GM19023 (cell line): ENCODE data around the gene SRGAP1.

Source experiments
- ATAC-seq: cut with Tn5 transposase; IDR thresholded peaks from one replicate; pipeline ENCODE4 v1.9.1; 2021; ENCODE audit warnings: mild to moderate bottlenecking, moderate library complexity; ENCODE audit not compliant: unreplicated experiment

The SRGAP1 gene

DNA sequence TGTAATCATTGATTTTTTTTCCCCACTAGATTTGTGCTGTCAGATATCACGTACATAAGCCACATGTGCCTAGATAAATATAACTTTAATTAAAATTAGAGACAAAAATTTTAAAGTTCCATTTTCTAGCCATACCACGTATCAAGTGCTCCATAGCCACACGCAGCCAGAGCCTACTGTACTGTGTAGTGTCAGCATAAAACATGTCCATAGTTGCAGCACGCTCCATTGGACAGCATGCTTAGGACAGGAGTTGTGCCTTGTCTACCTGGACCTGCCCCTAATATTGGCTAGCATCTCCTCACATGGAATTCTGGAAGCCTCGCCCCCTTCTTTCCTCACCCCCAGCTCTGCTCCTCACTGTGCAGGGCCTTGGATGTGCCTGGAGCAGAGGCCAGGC is 116.5 kb downstream of the SRGAP1 start:
- ATAC-seq: no peak

DNA sequence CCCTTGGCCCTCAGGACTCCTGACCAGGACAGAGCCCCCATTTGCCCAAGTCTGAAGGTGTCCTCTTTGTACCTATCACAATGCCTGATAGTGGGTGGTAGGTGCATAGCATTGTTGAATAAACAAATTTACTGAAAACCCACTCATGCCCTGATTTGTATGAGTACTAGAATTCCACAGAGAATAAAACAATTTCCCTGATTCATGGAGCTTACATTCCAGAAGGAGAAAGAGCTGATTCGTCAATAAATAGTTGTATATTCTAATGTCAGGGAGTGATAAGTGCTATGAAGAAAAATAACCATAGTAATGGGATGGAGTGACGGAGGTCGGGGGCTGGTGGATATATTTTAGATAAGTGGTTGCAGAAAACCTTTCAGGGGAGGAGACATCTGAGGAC is 117.0 kb downstream of the SRGAP1 start:
- no peak for ATAC-seq

DNA sequence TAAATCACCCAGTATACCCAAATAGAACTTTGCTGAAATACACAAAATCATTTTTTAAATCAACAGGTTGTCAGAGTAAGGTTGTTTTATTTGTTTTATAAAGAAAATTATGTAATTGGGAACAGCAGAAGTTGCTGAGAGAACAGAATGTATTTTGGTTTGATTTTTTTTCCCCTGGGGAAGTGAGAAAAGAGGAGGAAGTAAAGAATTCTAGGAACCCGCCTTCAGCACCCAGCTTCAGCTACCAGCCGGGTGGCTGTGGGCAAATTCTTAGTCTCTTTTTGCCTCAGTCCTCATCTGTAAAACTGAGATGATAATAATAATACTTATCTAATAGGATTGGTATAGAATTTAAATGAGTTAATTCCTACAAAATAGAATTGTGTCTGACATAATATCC is 119.4 kb downstream of the SRGAP1 start:
- no peak for ATAC-seq

DNA sequence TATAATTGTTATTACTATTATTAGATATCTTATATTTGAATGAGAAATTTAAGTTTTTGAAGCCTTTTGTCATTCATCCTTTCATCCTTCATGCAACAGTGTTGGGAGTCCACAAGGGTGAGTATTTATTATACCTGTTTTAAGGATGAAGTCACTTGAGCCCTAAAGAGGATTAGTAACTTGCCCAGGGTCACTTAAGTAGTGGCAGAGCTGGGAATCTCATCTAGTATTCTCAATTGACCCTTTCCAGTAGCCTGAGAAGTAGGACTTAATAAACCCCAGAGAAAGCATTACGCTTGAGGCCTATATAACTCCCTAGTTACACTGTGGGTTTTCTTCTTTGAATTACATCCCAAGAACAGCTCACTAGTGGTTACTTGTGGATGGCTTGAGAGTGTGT is 119.8 kb downstream of the SRGAP1 start:
- ATAC-seq: no peak

DNA sequence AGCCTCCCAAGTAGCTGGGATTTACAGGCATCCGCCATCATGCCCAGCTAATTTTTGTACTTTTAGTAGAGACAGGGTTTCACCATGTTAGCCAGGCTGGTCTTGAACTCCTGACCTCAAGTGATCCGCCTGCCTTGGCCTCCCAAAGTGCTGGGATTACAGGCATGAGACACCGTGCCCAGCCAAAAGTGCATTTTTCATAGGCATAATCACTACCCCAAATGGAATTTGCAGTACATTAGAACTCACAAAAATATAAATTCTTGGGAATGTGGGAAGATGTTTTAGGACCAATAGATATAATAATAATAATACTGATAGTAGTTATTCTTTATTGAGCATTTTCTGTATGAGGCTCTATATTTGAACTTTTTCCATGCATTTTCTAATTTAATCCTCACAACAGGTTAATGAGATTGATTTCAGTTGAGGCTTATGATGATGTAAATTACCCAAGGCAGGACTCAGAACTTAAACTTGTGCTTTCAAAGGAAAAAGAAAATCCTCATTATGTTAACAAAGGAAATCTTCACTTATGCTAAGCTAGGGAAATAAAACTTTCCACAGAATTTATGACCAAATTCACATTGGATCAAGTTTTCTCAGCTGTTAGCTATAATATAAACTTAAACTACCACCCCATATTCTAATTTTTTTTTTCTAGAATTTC is 121.6 kb downstream of the SRGAP1 start:
- ATAC-seq: no peak

DNA sequence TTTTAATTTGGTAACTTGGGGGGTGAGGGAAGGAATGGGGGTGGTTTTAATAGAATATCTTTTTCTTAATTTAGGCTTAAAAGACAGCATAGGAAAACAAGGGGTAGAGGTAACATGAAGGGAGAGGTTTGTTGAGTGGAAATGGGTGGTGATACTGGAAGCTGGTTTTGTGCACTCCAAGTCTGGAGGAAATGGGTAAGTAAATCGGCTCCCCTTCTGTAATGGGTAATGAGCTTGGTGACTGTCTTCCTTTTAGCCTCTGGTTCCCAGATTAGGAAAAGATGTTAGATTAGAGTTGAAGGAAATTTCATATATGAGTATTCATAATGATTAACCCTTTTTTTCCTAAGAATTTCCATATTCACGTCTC is 122.1 kb downstream of the SRGAP1 start:
- ATAC-seq: no peak

DNA sequence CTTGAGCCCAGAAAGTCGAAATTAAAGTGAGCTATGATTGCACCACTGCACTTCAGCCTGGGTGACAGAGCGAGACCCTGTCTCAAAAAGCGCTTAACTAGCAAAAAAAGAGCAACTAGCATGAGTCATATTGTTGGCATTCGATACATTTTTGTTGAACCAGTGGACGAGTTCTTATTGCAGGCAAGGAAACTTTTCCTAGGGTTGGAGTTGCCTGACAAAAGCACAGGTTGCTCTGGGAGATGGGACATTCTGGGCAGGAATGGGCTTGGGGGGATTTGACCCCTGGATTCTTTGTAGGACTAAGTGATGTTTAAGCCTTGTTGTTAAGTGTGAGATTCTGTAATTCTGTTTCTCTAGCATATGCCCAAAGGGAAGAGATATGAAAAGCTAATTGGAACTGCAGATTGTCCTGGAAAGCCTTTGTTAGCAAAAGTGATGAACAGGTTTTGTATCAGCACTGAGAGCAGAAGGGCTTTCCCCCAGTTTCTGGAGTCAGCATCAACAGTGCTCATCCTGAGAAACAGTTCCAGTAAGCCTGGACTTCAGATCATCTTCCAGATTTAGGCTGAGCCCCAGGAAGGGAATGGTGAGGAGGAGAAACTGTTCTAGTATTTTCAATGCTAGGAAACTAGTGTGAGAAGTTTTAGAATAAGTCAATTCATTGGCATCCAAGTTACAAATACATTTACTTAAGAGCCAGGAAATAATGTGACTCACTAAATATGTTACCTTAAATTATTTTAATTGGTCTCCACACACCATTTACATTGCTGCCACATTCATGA is 123.1 kb downstream of the SRGAP1 start:
- no peak for ATAC-seq

DNA sequence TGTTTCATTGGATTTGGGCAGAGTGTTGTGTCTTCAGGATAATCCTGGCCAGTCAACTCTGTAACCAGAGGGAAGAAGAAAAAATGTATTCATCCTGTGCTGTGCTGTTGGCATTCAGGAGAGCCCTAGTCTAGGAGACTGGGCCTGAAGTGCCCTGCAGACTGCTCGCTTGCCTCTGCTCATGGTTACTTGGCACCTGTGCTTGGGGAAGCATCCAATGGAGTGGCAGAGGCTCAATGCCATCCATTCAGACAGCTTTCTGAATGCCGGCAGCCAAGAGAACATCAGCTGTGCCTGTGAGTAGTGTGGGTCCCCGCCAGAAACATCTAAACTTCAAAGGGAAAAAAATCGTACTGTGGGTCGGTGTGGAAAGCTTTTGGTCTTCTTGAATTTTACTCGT is 124.2 kb downstream of the SRGAP1 start:
- no peak for ATAC-seq

DNA sequence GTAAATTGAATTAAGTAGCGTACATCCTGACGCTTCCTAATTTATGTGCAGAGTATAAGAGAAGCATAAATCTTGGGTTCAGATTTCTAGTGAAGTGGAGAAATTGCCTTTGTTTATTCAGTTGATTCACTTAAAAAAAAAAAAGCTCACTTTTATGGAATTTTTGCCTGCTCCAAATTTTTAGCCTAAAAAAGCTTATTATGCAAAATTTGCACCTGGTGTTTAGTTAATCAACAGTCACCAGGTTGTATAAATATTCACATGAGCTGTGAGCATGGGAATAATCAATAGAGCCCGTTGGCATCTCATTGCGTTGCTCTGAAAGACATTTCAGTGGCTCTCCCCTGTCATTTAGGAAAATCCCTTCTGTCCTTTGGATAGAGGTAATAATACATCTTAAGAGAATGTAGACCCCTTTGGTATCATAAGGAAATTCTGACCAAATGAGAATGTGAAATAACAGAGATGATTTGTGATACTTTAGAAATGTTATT is 132.4 kb downstream of the SRGAP1 start:
- ATAC-seq: no peak

DNA sequence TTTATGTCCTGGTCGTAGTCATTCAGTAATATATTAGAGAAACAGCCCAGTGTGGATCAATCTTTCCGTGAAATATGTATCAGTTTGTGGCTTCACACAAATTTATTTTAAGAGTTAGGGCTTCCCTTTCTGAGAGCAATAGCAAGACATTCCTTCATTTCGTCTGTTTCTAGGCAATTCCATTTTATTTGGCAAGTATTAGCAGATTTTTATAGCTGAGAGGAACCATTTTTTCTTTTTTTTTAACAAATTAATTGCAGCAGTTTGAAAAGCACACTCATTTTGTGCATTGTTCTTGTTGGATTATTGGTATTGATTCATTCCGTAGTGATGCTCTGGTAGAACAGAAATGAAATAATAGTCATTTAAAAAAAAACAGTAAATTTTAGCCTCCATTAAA is 132.9 kb downstream of the SRGAP1 start:
- no peak for ATAC-seq

DNA sequence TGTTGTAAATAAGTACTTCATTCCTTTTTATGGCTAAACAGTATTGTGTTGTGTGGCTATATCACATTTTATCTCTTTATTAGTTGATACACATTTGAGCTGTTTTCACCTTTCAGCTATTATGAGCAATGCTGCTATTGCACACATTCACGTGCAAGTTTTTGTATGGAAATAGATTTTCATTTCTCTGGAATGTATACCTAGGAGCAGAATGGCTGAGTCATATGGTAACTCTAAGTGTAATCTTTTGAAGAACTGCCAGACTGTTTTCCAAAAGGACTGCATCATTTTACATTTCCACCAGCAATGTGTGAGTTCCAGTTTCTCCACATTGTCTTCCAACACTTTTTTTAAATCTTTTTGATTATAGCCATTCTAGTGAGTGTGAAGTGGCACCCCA is 134.0 kb downstream of the SRGAP1 start:
- ATAC-seq: no peak

DNA sequence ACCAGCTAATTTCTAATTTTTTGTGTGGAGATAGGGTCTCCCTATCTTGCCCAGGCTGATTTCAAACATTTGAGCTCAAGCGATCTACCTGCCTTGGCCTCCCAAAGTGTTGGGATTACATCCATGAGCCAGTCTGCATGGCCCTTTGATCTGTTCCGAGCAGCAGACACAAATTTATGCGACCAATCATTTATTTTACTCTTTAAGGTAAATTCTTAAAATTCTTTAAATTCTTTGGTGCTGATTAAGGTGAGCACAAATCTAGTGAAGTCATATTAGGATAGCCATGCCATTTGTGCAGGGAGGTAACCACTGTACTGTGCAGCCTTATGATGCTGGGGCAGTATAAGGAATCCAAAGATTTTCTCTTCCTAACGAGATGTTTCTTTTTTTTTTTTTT is 135.7 kb downstream of the SRGAP1 start:
- ATAC-seq: no peak

DNA sequence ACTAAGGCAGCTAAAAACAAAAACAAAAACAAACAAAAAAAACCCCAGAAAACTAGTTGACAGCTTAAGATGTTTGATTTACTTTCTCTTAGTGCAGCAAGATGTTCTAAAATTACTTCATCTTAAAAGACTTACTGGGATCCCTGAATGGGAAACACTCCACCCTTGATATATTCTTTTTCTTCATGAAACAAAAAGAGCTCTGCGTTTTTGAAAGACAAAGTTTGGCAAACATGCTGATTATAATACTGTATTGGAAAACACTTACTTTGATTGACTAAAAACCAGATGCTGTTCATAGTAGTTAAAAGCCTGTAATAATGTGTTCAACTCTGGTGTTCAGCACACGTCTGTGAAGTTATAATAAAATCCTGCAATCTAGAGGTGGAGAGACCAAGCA is 136.8 kb downstream of the SRGAP1 start:
- no peak for ATAC-seq

DNA sequence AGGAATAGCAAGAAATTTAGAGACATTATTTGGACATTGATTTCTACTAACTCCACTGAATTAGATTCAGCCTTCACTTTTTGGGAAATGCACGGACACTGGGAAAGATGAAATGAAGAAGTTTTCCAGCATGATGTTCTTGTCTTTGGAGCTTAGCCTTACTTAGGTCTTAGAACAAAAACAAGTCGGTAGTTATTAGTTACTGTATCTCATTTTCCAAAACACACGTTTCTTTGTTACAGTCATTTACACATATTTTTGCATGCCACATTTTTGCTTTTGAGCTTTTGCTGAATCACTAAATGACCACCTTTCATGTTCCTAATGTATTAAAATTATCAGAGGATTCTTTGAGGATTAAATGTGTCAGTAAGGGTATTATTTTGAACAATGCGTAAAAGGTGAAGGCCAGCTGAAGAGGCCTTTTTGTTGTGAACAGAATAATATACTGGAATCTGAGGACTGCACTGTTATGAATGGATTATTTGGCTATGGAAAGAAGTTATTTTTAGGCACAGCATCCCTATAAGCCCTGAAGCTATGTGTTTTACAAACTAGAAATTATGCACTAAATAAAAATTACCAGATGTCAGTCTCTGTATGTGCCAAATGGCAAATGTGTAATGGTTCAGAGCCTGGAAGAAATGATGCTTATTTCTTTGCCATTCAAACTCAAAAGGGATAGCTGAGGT is 138.2 kb downstream of the SRGAP1 start:
- ATAC-seq: no peak

DNA sequence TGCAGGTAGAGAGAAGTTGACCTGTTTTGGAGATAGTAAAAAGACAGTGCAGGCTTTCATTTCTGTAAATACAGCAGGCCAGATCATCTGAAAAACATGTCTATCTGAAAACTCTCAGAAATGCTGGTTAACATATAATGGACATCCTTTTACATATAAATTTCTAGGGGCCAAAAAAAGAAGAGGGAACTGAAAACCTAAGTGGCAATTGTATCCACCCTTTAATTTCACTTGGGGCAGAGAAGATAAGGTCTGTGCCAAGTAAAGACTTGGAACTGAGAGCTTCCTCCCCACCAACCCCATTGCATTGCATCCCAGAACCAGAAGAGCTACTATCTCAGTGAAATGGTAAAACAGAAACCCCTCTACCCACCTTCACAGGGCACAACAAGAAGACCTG is 141.0 kb downstream of the SRGAP1 start:
- no peak for ATAC-seq

DNA sequence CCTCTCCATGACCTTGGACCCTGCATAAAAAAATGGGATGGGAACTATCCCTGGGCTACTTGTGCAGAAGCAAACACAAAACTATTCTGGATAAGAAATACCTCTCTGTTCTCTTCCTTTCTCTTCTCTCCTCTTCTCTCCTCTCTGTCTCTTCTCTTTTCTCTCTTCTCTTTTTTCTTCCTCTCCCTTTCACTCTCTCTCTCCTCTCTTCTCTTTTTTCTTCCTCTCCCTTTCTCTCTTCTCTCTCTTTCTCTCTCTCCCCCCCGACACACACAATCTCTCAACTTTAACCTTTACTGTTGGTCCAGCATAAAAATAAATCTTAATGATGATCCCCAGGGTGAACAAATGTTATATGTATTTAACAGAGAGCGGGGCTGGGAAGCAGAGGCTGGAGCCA is 141.4 kb downstream of the SRGAP1 start:
- ATAC-seq: no peak

DNA sequence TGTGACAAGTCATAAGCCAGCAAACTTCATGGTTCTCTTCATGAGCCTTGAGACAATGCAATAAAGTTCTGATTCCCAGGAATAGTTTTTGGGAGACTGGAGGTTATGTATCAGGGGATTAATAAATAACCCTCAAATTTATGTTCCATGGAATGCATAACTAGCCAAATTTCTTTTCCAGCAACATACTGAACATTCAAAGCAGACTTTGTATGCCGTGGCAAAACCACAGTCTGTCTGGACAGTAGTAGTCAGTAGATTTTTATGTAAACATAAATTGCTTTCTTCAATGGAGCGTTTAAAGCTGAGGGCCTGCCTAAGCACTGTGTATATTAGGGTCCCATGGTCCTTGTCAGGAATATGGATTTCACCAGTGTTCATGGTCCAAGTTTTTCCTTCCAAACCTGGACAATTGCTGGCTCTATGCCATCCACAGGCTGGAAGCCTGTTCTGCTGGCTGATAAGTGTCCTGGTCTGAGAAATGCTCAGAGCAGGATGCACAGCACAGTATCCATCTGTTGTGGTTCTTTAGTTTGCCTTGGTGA is 144.9 kb downstream of the SRGAP1 start:
- ATAC-seq: no peak

DNA sequence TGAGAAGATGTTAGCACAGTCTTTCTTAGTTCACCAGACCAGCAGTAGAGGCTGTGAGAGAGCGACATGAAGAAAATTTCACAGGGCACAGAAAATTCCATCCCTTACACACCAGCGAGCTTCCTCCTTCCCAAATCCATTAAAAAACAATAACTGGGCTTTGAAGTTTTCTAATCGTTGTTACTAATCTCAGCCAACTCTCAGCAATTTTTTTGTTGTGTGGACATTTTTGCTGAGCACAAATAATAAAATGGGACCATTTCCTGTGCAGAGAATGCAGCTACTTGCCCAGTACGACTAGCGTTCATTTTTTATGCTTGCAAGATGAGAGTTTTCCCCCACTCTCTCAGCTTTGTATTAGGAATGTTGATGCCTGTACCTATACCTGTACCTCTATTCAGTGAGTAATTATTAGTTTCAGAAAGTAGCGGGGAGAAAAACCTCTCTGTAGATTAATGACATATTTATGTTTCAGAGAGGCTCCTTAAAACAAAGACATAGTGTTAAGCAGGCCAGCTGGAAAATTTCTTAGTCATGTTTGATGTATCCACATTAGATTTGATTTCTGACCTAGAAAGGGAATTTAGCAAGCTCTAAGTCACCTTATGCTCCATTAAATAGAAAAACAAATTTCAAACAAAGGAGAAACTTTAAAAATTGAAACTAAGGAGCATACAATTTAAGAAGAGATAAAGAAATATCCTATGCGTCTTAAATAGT is 146.5 kb downstream of the SRGAP1 start:
- no peak for ATAC-seq

DNA sequence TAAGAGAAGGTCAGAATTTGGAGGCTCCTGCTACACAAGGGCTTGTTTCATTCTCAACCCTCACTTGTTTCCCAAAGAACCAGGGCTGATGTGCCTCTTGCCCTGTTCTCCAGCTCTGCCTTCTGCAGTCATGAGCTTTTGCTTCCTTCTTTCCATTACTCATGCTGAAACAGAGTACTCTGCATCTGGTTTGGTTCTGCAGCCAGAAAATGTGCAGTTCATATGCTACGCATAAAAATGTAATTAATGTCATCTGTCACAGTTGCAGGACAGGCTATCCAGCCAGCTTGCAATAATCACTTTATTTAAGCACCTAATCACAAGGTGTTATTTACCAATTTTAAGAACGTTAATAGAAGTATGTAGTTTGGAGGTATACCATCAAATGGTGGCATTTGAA is 150.2 kb downstream of the SRGAP1 start:
- no peak for ATAC-seq

DNA sequence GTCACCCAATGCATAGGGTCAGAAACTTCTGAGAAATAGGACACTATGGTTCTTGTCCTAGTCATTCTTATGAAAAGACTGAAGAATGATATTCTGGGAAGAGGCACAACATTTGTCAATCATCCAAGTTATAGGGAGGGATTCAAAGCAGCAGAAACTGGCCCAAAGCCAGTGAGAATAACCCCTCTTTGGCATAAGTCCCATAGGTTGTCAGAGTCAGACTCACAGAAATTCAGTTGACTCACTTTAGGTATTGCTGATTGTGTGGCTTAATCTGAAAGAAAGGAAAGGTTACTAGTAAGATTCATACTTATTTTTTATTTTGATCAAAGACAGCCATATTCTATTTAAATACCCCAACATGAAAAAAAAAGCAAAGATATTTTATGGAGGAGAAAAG is 151.0 kb downstream of the SRGAP1 start:
- no peak for ATAC-seq

DNA sequence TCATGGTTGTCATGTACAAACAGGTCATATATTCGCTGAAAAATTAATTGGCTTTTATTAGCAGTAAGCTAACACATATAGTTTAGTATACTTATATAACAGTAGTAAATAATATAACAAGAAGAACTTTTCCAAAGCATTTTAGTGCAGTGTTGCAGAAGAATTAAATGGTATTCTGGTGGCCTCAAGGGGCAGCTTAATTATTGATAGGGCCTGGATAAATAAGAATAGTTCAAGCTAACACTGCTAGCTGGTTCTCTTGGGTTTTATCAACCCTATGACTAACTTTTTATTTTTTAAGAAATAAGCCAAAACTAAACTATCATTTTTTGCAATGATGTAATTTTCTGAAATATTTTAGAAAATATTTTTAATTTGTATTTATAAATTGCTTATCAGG is 152.1 kb downstream of the SRGAP1 start:
- no peak for ATAC-seq
